ENCODE data around the gene ALX3.
"Not testable (repeated sequence)": the region's sequence is repeated elsewhere in the genome, so short reads cannot be mapped to it uniquely, and the experiment has no call there.

Gene ALX3

GRCh38 chr1:110035236-110035752, 35.2 kb downstream of the ALX3 start:
- Histone ChIP-seq H3K9me3 (no peaks in the 10 kb centered on the region), H3K27me3 (no peaks in the 10 kb centered on the region), H3K27ac (peak overlapping the region; percentile 95), H3K36me3 (peaks cover 23% of the 10 kb centered on the region), H3K4me3 (ENCODE audit: low read depth in 1 of 2, low read length in 1 of 2) (peak overlapping the region; percentile 87 to 99), H3K4me1 (ENCODE audit: control insufficient read depth in 1 of 2, insufficient read depth in 1 of 2, low read depth in 1 of 2, low read length in 1 of 2) (peaks cover 21 to 28% of the 10 kb centered on the region in 2 experiments)
- no peak for TF ChIP-seq CTCF (IDR thresholded peaks at IDR 0.05)

DNA sequence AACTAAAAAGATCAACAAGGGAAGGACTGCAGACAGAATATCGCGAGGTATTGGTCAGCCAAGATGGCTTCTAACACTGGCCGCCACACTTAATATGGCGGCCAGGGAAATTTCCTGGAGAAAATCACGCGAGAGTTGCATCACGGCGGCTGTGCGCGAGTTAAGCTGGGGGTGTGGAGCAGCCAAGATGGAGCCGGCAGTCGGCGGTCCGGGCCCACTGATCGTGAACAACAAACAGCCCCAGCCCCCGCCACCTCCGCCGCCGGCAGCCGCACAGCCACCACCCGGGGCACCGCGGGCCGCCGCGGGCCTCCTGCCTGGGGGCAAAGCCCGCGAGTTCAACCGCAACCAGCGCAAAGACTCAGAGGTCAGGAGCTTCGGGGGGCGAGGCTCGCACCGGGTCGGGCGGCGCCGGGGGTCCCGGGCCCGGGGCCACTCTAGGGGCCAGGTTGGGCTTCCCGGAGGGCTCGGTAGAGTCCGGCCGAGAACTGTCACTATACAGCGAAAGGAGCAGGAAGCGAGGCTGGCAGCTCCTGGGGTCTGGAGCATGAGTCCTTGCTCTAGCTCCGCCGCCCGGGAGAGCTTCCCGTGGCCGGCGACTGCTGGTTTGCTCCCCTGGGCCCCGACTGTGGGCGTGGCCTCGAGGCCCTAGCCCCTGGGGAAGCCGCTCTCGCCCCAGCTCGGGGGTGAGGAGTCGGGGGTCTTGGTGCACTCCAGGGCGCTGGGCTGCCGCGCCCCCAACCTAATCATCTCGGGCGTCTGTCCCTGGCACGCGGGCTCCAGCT, 35.8 kb downstream of the ALX3 start, which contains the start of gene STRIP1:
Gene STRIP1 (plus strand): TSS at position 174 of the 785 bp plus-strand sequence. CDS start 14 bp downstream, at position 188.
- peaks cover 21 to 30% of the 10 kb centered on the region in 2 experiments for H3K4me1 ChIP-seq (ENCODE audit: control insufficient read depth in 1 of 2, insufficient read depth in 1 of 2, low read depth in 1 of 2, low read length in 1 of 2)
- peaks cover 17% of the 10 kb centered on the region for H3K36me3 ChIP-seq
- peak; percentile 14 for TF ChIP-seq CTCF (IDR thresholded peaks at IDR 0.05)
- H3K27ac ChIP-seq: peak within 1 kb of the TSS; percentile 95
- no peaks in the 10 kb centered on the region for H3K27me3 ChIP-seq
- H3K9me3 ChIP-seq: no peaks in the 10 kb centered on the region
- H3K4me3 ChIP-seq (ENCODE audit: low read depth in 1 of 2, low read length in 1 of 2): peak within 1 kb of the TSS; percentile 87 to 99

DNA sequence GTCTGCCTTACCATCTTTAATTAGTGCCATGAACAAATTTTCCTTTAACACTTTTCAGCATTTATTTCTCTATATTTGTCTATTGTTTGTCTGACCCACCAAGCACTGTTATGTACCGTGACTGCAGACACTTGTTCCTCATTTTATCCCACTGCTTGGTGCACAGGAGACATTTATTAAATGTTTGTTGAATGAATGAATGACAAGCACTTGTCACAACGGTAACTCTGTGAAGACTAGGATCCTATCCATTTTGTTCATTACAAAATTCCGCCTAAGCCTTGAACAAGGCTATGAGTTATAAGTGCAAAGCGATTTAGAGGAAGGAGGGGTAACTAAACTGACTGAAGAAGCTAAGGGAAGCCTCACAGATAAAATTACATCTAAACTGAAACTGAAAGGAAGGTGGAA, 36.4 kb downstream of the ALX3 start:
- no peaks in the 10 kb centered on the region for H3K27me3 ChIP-seq
- no peak for TF ChIP-seq CTCF (IDR thresholded peaks at IDR 0.05)
- H3K27ac ChIP-seq: peak overlapping the region; percentile 95
- peak overlapping the region; percentile 87 to 99 for H3K4me3 ChIP-seq (ENCODE audit: low read depth in 1 of 2, low read length in 1 of 2)
- peaks cover 21 to 30% of the 10 kb centered on the region in 2 experiments for H3K4me1 ChIP-seq (ENCODE audit: control insufficient read depth in 1 of 2, insufficient read depth in 1 of 2, low read depth in 1 of 2, low read length in 1 of 2)
- H3K36me3 ChIP-seq: peaks cover 11% of the 10 kb centered on the region
- no peaks in the 10 kb centered on the region for H3K9me3 ChIP-seq

DNA sequence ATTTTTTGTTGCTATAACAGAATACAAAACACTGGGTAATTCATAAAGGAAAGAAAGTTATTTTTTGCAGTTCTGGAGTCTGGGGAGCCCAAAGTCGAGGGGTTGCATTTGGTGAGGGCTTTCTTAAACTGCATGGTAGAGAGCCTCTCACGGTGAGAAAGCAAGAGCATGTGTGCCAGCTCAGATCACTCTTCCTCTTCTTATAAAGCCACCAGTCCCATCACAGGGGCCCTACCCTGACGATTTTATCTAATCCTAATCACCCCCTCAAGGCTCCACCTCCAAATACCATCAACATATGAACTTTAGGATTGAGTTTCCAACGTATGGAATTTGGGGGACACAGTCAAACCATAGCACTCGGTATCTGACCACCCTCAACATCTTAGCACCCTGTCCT, 37.1 kb downstream of the ALX3 start:
- H3K4me3 ChIP-seq (ENCODE audit: low read depth in 1 of 2, low read length in 1 of 2): no peak overlapping the region

DNA sequence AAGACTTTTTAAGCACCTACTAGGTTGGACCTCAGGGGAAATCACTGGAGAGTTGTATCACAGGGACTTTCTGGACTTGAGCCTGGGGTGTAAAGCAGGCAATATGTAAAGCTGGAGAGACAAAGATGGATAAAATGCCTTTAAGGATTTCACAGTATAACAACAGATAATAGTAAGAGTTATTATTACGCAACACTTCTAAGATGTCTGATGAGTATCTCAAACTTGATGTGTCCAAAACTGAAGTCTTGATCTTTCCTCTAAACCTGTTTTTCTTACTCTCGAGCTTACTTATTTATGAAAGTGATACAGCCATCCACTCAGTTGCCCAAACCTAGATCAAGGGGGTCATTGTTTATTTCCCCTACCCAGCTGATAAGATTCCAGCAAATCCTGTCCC, 38.1 kb downstream of the ALX3 start:
- Histone ChIP-seq H3K4me1 (ENCODE audit: control insufficient read depth in 1 of 2, insufficient read depth in 1 of 2, low read depth in 1 of 2, low read length in 1 of 2) (peaks cover 21 to 30% of the 10 kb centered on the region in 2 experiments), H3K36me3 (no peaks in the 10 kb centered on the region), H3K27ac (no peak overlapping the region), H3K27me3 (no peaks in the 10 kb centered on the region), H3K9me3 (no peaks in the 10 kb centered on the region), H3K4me3 (ENCODE audit: low read depth in 1 of 2, low read length in 1 of 2) (no peak overlapping the region)
- TF ChIP-seq CTCF (IDR thresholded peaks at IDR 0.05): no peak

More for the DNA sequence above, 37.1 kb downstream of the ALX3 start:
- H3K27ac ChIP-seq: peak overlapping the region; percentile 95
- no peaks in the 10 kb centered on the region for H3K27me3 ChIP-seq
- TF ChIP-seq CTCF (IDR thresholded peaks at IDR 0.05): no peak
- H3K4me1 ChIP-seq (ENCODE audit: control insufficient read depth in 1 of 2, insufficient read depth in 1 of 2, low read depth in 1 of 2, low read length in 1 of 2): peaks cover 21 to 30% of the 10 kb centered on the region in 2 experiments
- H3K36me3 ChIP-seq: peaks cover 5% of the 10 kb centered on the region
- no peaks in the 10 kb centered on the region for H3K9me3 ChIP-seq

DNA sequence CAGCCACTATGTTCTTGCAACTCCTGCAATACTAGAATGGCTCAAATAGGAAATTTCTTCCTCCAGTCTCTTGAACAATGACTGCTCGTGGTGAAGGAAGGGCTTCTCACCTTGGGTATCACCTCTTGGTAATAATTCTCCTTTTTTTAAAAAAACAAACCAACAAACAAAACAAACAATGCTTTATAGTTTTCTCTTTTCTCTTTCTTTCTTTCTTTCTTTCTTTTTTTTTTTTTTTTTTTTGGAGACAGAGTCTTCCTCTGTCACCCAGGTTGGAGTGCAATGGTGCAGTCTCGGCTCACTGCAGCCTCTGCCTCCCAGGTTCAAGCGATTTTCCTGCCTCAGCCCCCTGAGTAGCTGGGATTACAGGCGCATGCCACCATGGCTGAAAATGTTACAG, 39.8 kb downstream of the ALX3 start:
- H3K27me3 ChIP-seq; H3K9me3 ChIP-seq; H3K4me3 ChIP-seq (ENCODE audit: low read depth in 1 of 2, low read length in 1 of 2); H3K36me3 ChIP-seq: not testable (repeated sequence)
- H3K4me1 ChIP-seq (ENCODE audit: control insufficient read depth in 1 of 2, insufficient read depth in 1 of 2, low read depth in 1 of 2, low read length in 1 of 2): peaks cover 20 to 28% of the 10 kb centered on the region in 2 experiments
- H3K27ac ChIP-seq: peak overlapping the region; percentile 48
